Measurements from ENCODE around the gene GABRR3.

GRCh38 chr3:98039322-98040024, 4.4 kb upstream of the GABRR3 start:
- TF ChIP-seq CTCF (IDR thresholded peaks at IDR 0.05) (peak; percentile 75 to 89 (median 81)), POLR2A (IDR thresholded peaks at IDR 0.05) (no peak)
